ENCODE data around the gene MAP3K1. TPM values are rescaled to one million over a fixed set of nuclear protein-coding genes. Genes with fewer than 3 reads are reported as not detected.
"Not testable (repeated sequence)": the region's sequence is repeated elsewhere in the genome, so short reads cannot be mapped to it uniquely, and the experiment has no call there.

The MAP3K1 gene
- total and polyA plus RNA-seq, 2 donors, result 3.7 to 62.2 TPM

GRCh38 chr5:56821868-56822267, 6.5 kb downstream of the MAP3K1 start:
- H3K36me3 ChIP-seq (ENCODE audit: insufficient read depth); DNase-seq (ENCODE audit: extremely low spot score); H3K4me3 ChIP-seq (ENCODE audit: low read depth, low read length); H3K27ac ChIP-seq (ENCODE audit: low read depth); H3K4me1 ChIP-seq (ENCODE audit: insufficient read depth): not testable (repeated sequence)
- WGBS, result 88% methylated on average over 5 of the region's 5 CpGs

GRCh38 chr5:56822981-56823380, 7.6 kb downstream of the MAP3K1 start:
- no peak overlapping the region for H3K27ac ChIP-seq (ENCODE audit: low read depth)
- WGBS, result 69% methylated on average over 6 of the region's 6 CpGs
- no peak for DNase-seq (ENCODE audit: extremely low spot score)
- H3K4me3 ChIP-seq (ENCODE audit: low read depth, low read length), result no peak overlapping the region
- peaks cover 3% of the 10 kb centered on the region for H3K4me1 ChIP-seq (ENCODE audit: insufficient read depth)
- H3K36me3 ChIP-seq (ENCODE audit: insufficient read depth), result no peaks in the 10 kb centered on the region

- Histone ChIP-seq H3K4me1 (ENCODE audit: insufficient read depth) (peaks cover 3% of the 10 kb centered on the region), H3K36me3 (ENCODE audit: insufficient read depth) (no peaks in the 10 kb centered on the region), H3K27ac (ENCODE audit: low read depth) (no peak overlapping the region), H3K4me3 (ENCODE audit: low read depth, low read length) (no peak overlapping the region)
- no peak for DNase-seq (ENCODE audit: extremely low spot score)
These were observed 8.7 kb downstream of the MAP3K1 start for GRCh38 chr5:56824019-56824418.

GRCh38 chr5:56825222-56825824, 10.0 kb downstream of the MAP3K1 start:
- no peak for DNase-seq (ENCODE audit: extremely low spot score)
- H3K27ac ChIP-seq (ENCODE audit: low read depth), result no peak overlapping the region
- no peaks in the 10 kb centered on the region for H3K36me3 ChIP-seq (ENCODE audit: insufficient read depth)
- no peak overlapping the region for H3K4me3 ChIP-seq (ENCODE audit: low read depth, low read length)
- H3K4me1 ChIP-seq (ENCODE audit: insufficient read depth), result peaks cover 2% of the 10 kb centered on the region
- WGBS, result 83% methylated on average over 3 of the region's 3 CpGs

- 72% methylated on average over 5 of the region's 5 CpGs for WGBS
- H3K27ac ChIP-seq (ENCODE audit: low read depth), result no peak overlapping the region
- DNase-seq (ENCODE audit: extremely low spot score), result no peak
These were observed 11.7 kb downstream of the MAP3K1 start for GRCh38 chr5:56827049-56827448.

GRCh38 chr5:56827924-56828323, 12.6 kb downstream of the MAP3K1 start:
- H3K4me1 ChIP-seq (ENCODE audit: insufficient read depth), result no peaks in the 10 kb centered on the region
- H3K4me3 ChIP-seq (ENCODE audit: low read depth, low read length), result no peak overlapping the region
- no peak for DNase-seq (ENCODE audit: extremely low spot score)
- H3K36me3 ChIP-seq (ENCODE audit: insufficient read depth), result no peaks in the 10 kb centered on the region
- H3K27ac ChIP-seq (ENCODE audit: low read depth), result no peak overlapping the region
- WGBS, result 88% methylated on average over 2 of the region's 2 CpGs

More at GRCh38 chr5:56827049-56827448, 11.7 kb downstream of the MAP3K1 start:
- Histone ChIP-seq H3K4me3 (ENCODE audit: low read depth, low read length) (no peak overlapping the region), H3K36me3 (ENCODE audit: insufficient read depth) (no peaks in the 10 kb centered on the region), H3K4me1 (ENCODE audit: insufficient read depth) (no peaks in the 10 kb centered on the region)

- 81% methylated on average over 11 of the region's 11 CpGs for WGBS
- Histone ChIP-seq H3K27ac (ENCODE audit: low read depth) (no peak overlapping the region), H3K4me3 (ENCODE audit: low read depth, low read length) (no peak overlapping the region), H3K4me1 (ENCODE audit: insufficient read depth) (peaks cover 3% of the 10 kb centered on the region), H3K36me3 (ENCODE audit: insufficient read depth) (no peaks in the 10 kb centered on the region)
- DNase-seq (ENCODE audit: extremely low spot score), result no peak
These were observed 14.0 kb downstream of the MAP3K1 start for GRCh38 chr5:56829137-56829908.

GRCh38 chr5:56831773-56832172, 16.4 kb downstream of the MAP3K1 start:
- no peak overlapping the region for H3K4me3 ChIP-seq (ENCODE audit: low read depth, low read length)
- H3K4me1 ChIP-seq (ENCODE audit: insufficient read depth), result peaks cover 3% of the 10 kb centered on the region
- 46% methylated on average over 1 of the region's 1 CpG for WGBS
- no peak for DNase-seq (ENCODE audit: extremely low spot score)
- H3K36me3 ChIP-seq (ENCODE audit: insufficient read depth), result no peaks in the 10 kb centered on the region
- no peak overlapping the region for H3K27ac ChIP-seq (ENCODE audit: low read depth)

- Histone ChIP-seq H3K4me3 (ENCODE audit: low read depth, low read length) (no peak overlapping the region), H3K4me1 (ENCODE audit: insufficient read depth) (peaks cover 3% of the 10 kb centered on the region), H3K36me3 (ENCODE audit: insufficient read depth) (no peaks in the 10 kb centered on the region), H3K27ac (ENCODE audit: low read depth) (no peak overlapping the region)
- 83% methylated on average over 4 of the region's 4 CpGs for WGBS
- no peak for DNase-seq (ENCODE audit: extremely low spot score)
These were observed 18.0 kb downstream of the MAP3K1 start for GRCh38 chr5:56833325-56833724.

- H3K27ac ChIP-seq (ENCODE audit: low read depth), result no peak overlapping the region
- H3K36me3 ChIP-seq (ENCODE audit: insufficient read depth), result no peaks in the 10 kb centered on the region
- DNase-seq (ENCODE audit: extremely low spot score), result no peak
- WGBS, result 87% methylated on average over 3 of the region's 3 CpGs
- H3K4me1 ChIP-seq (ENCODE audit: insufficient read depth), result peaks cover 3% of the 10 kb centered on the region
- no peak overlapping the region for H3K4me3 ChIP-seq (ENCODE audit: low read depth, low read length)
These were observed 22.0 kb downstream of the MAP3K1 start for GRCh38 chr5:56837381-56837780.

- Histone ChIP-seq H3K27ac (ENCODE audit: low read depth) (no peak overlapping the region), H3K4me3 (ENCODE audit: low read depth, low read length) (no peak overlapping the region), H3K4me1 (ENCODE audit: insufficient read depth) (peaks cover 3% of the 10 kb centered on the region), H3K36me3 (ENCODE audit: insufficient read depth) (no peaks in the 10 kb centered on the region)
- WGBS, result 83% methylated on average over 1 of the region's 1 CpG
- DNase-seq (ENCODE audit: extremely low spot score), result no peak
These were observed 22.6 kb downstream of the MAP3K1 start for GRCh38 chr5:56837956-56838355.

GRCh38 chr5:56838409-56839039, 23.2 kb downstream of the MAP3K1 start:
- DNase-seq (ENCODE audit: extremely low spot score), result no peak
- H3K4me3 ChIP-seq (ENCODE audit: low read depth, low read length), result no peak overlapping the region
- H3K27ac ChIP-seq (ENCODE audit: low read depth), result peak overlapping the region; percentile 5
- WGBS, result 30% methylated on average over 4 of the region's 4 CpGs
- H3K4me1 ChIP-seq (ENCODE audit: insufficient read depth), result peaks cover 2% of the 10 kb centered on the region
- no peaks in the 10 kb centered on the region for H3K36me3 ChIP-seq (ENCODE audit: insufficient read depth)

GRCh38 chr5:56839062-56839461, 23.7 kb downstream of the MAP3K1 start:
- no peak overlapping the region for H3K27ac ChIP-seq (ENCODE audit: low read depth)
- peaks cover under 1% of the 10 kb centered on the region for H3K4me1 ChIP-seq (ENCODE audit: insufficient read depth)
- H3K36me3 ChIP-seq (ENCODE audit: insufficient read depth), result no peaks in the 10 kb centered on the region
- no peak for DNase-seq (ENCODE audit: extremely low spot score)
- 89% methylated on average over 4 of the region's 4 CpGs for WGBS
- no peak overlapping the region for H3K4me3 ChIP-seq (ENCODE audit: low read depth, low read length)

GRCh38 chr5:56840597-56840996, 25.2 kb downstream of the MAP3K1 start:
- DNase-seq (ENCODE audit: extremely low spot score), result no peak
- 91% methylated on average over 7 of the region's 7 CpGs for WGBS
- Histone ChIP-seq H3K27ac (ENCODE audit: low read depth) (no peak overlapping the region), H3K4me3 (ENCODE audit: low read depth, low read length) (no peak overlapping the region), H3K36me3 (ENCODE audit: insufficient read depth) (no peaks in the 10 kb centered on the region), H3K4me1 (ENCODE audit: insufficient read depth) (no peaks in the 10 kb centered on the region)
